Measurements from ENCODE around the gene ABLIM1.

GRCh38 chr10:114668375-114669080, 10.5 kb upstream of the ABLIM1 start:
- TF ChIP-seq POLR2A (IDR thresholded peaks at IDR 0.05; ENCODE audit: low read length) (no peak), GATA1 (IDR thresholded peaks at IDR 0.05; ENCODE audit: low read depth, low read length) (no peak)

Data from erythroblast (primary cell).